WI38 (cell line): ENCODE measurements around the gene GRID1.

ENCODE experiments used
- H3K4me3 ChIP-seq: 2 replicates; pipeline ENCODE4 v1.5.1; 2011; ENCODE audit warnings: low read depth, mild to moderate bottlenecking, control low read depth, low read length
- TF ChIP-seq, protein P1 (sequence below): IDR thresholded peaks from 2 replicates; pipeline ENCODE4 v1.5.1; 2012; ENCODE audit warnings: low read depth, mild to moderate bottlenecking, control low read depth, low read length

Gene GRID1

GRCh38 chr10:86149257-86149656, 217.3 kb downstream of the GRID1 start:
- H3K4me3 ChIP-seq = no peak overlapping the region
- TF ChIP-seq, protein P1, sequence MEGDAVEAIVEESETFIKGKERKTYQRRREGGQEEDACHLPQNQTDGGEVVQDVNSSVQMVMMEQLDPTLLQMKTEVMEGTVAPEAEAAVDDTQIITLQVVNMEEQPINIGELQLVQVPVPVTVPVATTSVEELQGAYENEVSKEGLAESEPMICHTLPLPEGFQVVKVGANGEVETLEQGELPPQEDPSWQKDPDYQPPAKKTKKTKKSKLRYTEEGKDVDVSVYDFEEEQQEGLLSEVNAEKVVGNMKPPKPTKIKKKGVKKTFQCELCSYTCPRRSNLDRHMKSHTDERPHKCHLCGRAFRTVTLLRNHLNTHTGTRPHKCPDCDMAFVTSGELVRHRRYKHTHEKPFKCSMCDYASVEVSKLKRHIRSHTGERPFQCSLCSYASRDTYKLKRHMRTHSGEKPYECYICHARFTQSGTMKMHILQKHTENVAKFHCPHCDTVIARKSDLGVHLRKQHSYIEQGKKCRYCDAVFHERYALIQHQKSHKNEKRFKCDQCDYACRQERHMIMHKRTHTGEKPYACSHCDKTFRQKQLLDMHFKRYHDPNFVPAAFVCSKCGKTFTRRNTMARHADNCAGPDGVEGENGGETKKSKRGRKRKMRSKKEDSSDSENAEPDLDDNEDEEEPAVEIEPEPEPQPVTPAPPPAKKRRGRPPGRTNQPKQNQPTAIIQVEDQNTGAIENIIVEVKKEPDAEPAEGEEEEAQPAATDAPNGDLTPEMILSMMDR = no peak

GRCh38 chr10:86148117-86148516, 218.5 kb downstream of the GRID1 start:
- no peak overlapping the region for H3K4me3 ChIP-seq
- TF ChIP-seq, protein P1 = no peak

- H3K4me3 ChIP-seq = no peak overlapping the region
- TF ChIP-seq, protein P1 = no peak
Measured at GRCh38 chr10:86144301-86144700, 222.3 kb downstream of the GRID1 start.

- TF ChIP-seq, protein P1 = no peak
- H3K4me3 ChIP-seq = no peak overlapping the region
Measured at GRCh38 chr10:86141896-86142295, 224.7 kb downstream of the GRID1 start.

DNA sequence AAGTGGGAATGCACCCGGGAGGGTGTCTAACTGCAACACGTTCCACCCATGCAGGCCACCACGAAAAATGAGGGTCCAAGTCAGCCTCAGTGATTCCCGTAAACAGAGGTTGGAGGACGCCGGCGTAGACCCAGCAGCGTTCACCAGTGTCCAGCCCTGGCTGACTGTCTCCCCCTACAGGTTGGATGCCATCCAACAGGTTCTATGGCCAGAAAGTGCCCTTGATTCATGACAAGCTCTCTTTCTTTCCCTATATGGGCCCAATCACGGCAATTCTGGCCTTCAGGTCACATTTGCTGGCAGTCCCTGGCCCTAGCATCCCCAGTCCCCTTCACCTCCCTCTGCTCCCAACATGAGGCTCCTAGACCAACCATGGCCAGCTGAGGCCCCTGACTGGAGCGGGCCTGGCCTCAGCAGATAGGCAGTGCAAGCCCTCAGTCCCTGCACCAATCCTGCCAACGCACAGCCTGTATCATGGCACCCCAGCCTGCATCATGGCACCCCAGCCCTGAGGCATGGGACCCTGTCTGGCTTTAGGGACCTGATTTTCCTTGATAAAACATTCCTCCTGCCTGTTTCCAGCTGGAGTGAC, 227.4 kb downstream of the GRID1 start:
- no peak overlapping the region for H3K4me3 ChIP-seq
- TF ChIP-seq, protein P1 = 0 out of 2 replicates have a peak, but pooled peaks have one; percentile 4

DNA sequence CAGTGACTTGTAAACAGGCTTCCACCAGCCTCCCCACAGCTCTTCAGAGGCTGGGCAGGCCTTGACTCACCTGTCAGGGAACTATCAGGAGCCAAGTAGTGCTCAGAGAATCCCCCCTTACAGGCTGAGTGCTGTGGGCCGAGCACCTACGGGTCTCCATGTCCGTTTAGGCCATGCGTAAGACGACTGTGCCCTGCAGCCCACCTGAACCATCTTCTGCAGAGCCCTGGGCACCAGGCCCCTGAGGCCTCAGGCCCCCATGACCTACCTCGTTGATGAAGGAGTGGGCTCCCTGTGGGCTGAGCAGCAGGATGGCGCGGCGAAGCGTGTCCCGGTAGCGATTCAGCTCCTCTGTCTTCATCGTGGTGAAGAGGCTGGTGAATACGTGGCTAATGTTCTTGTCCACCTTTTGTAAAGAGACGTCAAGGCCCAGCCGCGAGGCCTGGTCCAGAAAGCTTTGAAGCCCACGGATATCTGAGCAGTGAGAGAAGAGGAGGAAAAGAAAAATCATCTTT, 228.0 kb downstream of the GRID1 start:
- TF ChIP-seq, protein P1 = no peak
- no peak overlapping the region for H3K4me3 ChIP-seq

DNA sequence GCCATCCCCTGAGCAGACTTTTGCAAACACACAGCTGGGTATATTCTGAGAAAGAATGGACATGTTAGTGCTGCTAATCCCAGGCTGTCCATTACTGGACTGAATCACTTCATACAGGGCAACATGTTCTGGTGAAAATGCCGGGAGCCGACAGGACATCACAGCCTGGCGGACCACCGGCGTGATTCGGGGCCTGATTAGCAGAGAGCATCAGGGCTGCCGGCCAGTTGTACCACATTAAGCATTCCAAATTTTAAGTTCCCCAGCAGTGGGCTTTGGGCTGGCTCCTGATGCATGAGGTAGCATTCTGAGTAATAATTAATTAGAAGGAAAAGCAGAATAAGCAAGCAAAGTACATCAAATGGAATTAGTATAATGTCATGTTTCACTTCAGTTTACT, 229.0 kb downstream of the GRID1 start:
- H3K4me3 ChIP-seq = no peak overlapping the region

More for the DNA sequence above, 229.0 kb downstream of the GRID1 start:
- TF ChIP-seq, protein P1 = no peak
